ENCODE results near the gene PRRX2.
A peak's percentile ranks its signal among the peaks of the same experiment; 100 is the strongest.
"Not testable (repeated sequence)": the region's sequence is repeated elsewhere in the genome, so short reads cannot be mapped to it uniquely, and the experiment has no call there.

Gene PRRX2

GRCh38 chr9:129748249-129748648 is 82.8 kb downstream of the PRRX2 start (continued):
- TF ChIP-seq, protein P1, sequence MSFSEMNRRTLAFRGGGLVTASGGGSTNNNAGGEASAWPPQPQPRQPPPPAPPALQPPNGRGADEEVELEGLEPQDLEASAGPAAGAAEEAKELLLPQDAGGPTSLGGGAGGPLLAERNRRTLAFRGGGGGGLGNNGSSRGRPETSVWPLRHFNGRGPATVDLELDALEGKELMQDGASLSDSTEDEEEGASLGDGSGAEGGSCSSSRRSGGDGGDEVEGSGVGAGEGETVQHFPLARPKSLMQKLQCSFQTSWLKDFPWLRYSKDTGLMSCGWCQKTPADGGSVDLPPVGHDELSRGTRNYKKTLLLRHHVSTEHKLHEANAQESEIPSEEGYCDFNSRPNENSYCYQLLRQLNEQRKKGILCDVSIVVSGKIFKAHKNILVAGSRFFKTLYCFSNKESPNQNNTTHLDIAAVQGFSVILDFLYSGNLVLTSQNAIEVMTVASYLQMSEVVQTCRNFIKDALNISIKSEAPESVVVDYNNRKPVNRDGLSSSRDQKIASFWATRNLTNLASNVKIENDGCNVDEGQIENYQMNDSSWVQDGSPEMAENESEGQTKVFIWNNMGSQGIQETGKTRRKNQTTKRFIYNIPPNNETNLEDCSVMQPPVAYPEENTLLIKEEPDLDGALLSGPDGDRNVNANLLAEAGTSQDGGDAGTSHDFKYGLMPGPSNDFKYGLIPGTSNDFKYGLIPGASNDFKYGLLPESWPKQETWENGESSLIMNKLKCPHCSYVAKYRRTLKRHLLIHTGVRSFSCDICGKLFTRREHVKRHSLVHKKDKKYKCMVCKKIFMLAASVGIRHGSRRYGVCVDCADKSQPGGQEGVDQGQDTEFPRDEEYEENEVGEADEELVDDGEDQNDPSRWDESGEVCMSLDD (tag by site-specific recombination; IDR thresholded peaks at IDR 0.05), result no peak
- TF ChIP-seq, protein P2, sequence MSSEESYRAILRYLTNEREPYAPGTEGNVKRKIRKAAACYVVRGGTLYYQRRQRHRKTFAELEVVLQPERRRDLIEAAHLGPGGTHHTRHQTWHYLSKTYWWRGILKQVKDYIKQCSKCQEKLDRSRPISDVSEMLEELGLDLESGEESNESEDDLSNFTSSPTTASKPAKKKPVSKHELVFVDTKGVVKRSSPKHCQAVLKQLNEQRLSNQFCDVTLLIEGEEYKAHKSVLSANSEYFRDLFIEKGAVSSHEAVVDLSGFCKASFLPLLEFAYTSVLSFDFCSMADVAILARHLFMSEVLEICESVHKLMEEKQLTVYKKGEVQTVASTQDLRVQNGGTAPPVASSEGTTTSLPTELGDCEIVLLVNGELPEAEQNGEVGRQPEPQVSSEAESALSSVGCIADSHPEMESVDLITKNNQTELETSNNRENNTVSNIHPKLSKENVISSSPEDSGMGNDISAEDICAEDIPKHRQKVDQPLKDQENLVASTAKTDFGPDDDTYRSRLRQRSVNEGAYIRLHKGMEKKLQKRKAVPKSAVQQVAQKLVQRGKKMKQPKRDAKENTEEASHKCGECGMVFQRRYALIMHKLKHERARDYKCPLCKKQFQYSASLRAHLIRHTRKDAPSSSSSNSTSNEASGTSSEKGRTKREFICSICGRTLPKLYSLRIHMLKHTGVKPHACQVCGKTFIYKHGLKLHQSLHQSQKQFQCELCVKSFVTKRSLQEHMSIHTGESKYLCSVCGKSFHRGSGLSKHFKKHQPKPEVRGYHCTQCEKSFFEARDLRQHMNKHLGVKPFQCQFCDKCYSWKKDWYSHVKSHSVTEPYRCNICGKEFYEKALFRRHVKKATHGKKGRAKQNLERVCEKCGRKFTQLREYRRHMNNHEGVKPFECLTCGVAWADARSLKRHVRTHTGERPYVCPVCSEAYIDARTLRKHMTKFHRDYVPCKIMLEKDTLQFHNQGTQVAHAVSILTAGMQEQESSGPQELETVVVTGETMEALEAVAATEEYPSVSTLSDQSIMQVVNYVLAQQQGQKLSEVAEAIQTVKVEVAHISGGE (tag by site-specific recombination; conservative IDR thresholded peaks at IDR 0.05; ENCODE audit: low read depth), result no peak
- TF ChIP-seq PRDM1 (tag by site-specific recombination; IDR thresholded peaks at IDR 0.05) (no peak), ZNF561 (tag by site-specific recombination; IDR thresholded peaks at IDR 0.05; ENCODE audit: borderline replicate concordance) (no peak), EGR2 (tag by site-specific recombination; IDR thresholded peaks at IDR 0.05; ENCODE audit: low read depth) (no peak), GLI2 (tag by site-specific recombination; IDR thresholded peaks at IDR 0.05; ENCODE audit: borderline replicate concordance, low read depth) (no peak), PRDM10 (tag by site-specific recombination; IDR thresholded peaks at IDR 0.05) (no peak), ZNF48 (tag by site-specific recombination; IDR thresholded peaks at IDR 0.05) (no peak), ZNF610 (tag by site-specific recombination; IDR thresholded peaks at IDR 0.05; ENCODE audit: borderline replicate concordance) (no peak), ZNF112 (tag by site-specific recombination; IDR thresholded peaks at IDR 0.05) (no peak)

GRCh38 chr9:129749052-129749451 is 83.6 kb downstream of the PRRX2 start:
- TF ChIP-seq ZNF121 (tag by site-specific recombination; IDR thresholded peaks at IDR 0.05), result peak; percentile 81
- POLR2A ChIA-PET; H3K4me1 ChIP-seq (ENCODE audit: control insufficient read depth, insufficient read depth, low read length); H3K9me3 ChIP-seq (ENCODE audit: control insufficient read depth, insufficient read depth, low read depth, low read length); H3K27ac ChIP-seq (ENCODE audit: extremely low read depth, low read depth, low read length); H3K36me3 ChIP-seq (ENCODE audit: control insufficient read depth in 2 of 2, insufficient read depth in 1 of 2, low read length in 2 of 2); H3K4me3 ChIP-seq (ENCODE audit: low read depth, low read length): not testable (repeated sequence)
- CTCF ChIA-PET, result interaction anchor here (0.6 to 4.9 kb wide), 9 partner anchors 11 to 138 kb away, joined by 3 to 62 read pairs (median 5); no protein-coding TSS in a partner anchor

DNA sequence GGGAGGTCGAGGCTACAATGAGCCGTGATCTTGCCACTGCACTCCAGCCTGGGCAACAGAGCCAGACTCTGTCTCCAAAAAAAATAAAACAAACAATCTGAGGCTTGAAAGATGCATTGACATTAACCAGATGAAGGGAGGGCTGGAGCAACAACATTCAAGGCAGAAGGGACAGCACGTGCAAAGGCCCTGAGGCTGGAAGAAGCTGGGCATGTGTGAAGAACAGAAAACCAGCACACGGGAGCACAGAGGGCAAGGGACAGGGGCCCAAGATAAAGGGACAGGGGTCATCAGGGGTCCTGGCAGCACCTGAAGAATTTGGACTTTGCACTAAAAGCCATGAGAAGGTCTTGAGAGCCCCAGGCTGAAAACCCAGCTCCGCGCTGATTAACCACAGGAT is 84.1 kb downstream of the PRRX2 start:
- TF ChIP-seq, protein P3, sequence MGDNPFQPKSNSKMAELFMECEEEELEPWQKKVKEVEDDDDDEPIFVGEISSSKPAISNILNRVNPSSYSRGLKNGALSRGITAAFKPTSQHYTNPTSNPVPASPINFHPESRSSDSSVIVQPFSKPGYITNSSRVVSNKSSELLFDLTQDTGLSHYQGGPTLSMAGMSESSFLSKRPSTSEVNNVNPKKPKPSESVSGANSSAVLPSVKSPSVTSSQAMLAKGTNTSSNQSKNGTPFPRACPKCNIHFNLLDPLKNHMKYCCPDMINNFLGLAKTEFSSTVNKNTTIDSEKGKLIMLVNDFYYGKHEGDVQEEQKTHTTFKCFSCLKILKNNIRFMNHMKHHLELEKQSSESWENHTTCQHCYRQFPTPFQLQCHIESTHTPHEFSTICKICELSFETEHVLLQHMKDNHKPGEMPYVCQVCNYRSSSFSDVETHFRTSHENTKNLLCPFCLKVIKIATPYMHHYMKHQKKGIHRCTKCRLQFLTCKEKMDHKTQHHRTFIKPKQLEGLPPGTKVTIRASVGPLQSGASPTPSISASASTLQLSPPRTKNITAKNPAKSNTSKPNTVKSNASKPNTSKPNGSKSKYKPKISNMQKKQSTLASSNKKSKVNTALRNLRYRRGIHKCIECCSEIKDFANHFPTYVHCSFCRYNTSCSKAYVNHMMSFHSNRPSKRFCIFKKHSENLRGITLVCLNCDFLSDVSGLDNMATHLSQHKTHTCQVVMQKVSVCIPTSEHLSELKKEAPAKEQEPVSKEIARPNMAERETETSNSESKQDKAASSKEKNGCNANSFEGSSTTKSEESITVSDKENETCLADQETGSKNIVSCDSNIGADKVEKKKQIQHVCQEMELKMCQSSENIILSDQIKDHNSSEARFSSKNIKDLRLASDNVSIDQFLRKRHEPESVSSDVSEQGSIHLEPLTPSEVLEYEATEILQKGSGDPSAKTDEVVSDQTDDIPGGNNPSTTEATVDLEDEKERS (tag by site-specific recombination; IDR thresholded peaks at IDR 0.05), result 0 out of 2 replicates have a peak, but pooled peaks have one; percentile 21
- TF ChIP-seq ZNF350 (tag by site-specific recombination; IDR thresholded peaks at IDR 0.05), result no peak
- TF ChIP-seq ZNF623 (tag by site-specific recombination; IDR thresholded peaks at IDR 0.05), result peak; percentile 99
- Histone ChIP-seq H3K27ac (ENCODE audit: extremely low read depth, low read depth, low read length) (no peak overlapping the region), H3K4me1 (ENCODE audit: control insufficient read depth, insufficient read depth, low read length) (no peaks in the 10 kb centered on the region), H3K36me3 (ENCODE audit: control insufficient read depth in 2 of 2, insufficient read depth in 1 of 2, low read length in 2 of 2) (no peaks in the 10 kb centered on the region), H3K9me3 (ENCODE audit: control insufficient read depth, insufficient read depth, low read depth, low read length) (no peaks in the 10 kb centered on the region), H3K4me3 (ENCODE audit: low read depth, low read length) (no peak overlapping the region)
- ChIA-PET CTCF (interaction anchor here (1.0 to 4.9 kb wide), 10 partner anchors 10 to 617 kb away, joined by 3 to 62 read pairs (median 6); no protein-coding TSS in a partner anchor), POLR2A (no interaction called here)

All from HEK293 (cell line).